DMS53 treated with DMSO at 0.1 percent for 48 hours (cell line): Measurements from ENCODE around the gene TTC7B.

Source experiments
- DNase-seq: peaks from one replicate; lab custom pipeline; 2025; ENCODE audit not compliant: unreplicated experiment; lab: John Stamatoyannopoulos, UW

The TTC7B gene

DNA sequence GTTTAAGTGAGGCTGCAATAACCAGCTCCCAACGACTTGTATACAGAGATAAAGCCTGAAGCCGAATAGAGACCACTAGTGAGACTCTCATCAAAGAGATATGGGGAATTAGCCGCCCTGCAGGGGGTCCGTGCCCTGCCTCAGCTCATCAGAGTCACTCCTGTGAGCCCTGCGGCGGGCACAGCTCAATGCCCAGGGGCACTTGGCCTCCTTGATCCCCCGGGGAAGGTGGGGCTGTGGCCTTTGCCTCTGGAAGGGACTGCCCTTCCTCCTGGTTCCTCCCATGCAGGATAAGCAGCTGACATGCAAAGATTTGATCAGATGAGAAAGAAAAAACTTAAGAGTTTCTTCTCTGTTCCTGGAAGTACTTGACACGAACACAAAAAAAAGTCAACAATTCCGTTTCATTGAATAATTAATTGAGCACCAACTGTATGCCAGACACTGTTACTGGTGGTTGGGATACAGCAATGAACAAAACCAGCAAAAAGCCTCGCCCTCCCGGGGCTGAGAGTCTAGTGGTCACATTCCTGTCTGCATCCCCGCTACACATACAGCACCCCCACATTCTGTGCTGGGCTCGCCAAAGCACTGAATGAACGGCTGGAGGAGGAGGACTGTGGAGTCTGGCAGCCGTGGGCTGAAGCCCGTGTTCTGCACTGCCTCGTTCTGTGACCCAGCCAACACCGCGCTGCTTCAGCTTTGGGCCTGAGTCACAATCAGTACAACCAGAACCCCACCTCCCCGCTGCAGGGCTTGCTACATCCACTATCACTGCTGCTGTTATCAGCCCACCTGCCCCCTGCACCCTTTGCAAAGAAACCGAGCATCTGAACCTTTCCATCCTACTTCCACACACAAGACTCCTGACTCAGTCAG is 10.3 kb downstream of the TTC7B start:
- no peak for DNase-seq

DNA sequence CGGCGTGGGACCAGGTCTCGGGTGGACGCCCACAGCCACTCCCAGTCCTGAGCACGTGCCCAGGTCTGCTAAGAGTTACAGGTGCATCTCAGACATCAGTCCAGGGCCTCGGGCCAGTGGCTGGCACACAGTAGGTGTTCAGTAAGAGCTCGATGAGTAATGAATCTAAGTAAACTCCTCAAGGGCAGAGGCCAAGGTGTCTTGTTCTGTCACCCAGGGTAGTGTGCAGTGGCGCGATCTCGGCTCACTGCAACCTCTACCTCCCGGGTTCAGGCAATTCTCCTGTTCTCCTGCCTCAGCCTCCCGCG is 11.2 kb downstream of the TTC7B start:
- no peak for DNase-seq

DNA sequence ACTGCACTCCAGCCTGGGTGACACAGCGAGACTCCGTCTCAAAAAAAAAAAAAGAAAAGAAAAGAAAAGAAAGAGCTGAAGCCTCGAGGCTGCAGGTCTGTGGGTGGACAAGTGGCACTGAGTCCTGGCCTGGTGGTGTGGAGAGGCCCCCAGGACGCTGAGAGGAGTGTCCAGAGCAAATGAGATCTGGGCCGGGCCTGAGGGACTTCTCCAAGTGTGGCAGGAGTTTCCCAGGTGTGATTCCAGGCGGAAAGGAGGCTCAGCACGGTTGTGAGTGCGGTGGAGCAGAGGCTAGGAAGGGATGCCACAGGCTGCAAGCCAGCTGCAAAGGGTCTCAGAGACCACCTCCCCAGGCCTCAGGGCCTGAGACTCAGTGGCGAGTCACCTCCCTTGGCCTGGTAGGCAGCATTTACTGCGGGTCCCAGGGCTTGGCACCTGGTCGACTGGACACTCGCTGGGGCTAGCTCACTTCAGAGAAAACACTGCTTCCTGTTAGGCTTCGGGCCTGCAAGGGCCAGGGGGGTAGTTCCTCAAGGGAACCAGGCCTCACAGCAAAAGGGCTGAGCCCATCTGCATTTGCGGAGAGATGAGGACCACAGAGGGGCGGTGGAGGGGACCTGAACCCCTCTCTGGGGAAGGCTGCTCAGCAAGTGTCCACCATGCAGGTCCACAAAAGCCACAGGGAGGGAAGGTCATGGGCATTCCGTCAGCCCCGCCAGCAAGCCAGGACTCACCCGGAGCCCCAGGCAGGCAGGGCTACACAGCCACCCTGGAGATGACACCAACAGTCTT is 11.7 kb downstream of the TTC7B start:
- DNase-seq: no peak

DNA sequence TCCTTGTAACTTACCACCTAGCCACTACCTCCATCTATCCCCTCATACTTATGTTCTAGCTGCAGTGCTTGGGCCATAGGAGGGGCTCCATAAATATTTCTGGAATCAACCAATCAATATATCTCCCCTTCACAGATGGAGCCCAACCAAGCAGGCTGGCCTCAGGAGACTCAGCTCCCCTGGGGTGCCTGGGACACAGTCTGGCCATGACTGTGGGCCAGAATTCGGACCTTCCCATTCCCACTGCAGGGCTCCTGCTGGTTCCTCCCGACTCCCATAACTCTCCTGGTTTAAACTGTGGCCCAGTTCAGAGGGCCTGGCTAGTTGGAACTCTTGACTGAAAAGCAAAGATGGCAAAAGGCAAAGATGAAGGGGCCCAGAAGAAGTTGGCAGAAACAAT is 13.0 kb downstream of the TTC7B start:
- DNase-seq: no peak

DNA sequence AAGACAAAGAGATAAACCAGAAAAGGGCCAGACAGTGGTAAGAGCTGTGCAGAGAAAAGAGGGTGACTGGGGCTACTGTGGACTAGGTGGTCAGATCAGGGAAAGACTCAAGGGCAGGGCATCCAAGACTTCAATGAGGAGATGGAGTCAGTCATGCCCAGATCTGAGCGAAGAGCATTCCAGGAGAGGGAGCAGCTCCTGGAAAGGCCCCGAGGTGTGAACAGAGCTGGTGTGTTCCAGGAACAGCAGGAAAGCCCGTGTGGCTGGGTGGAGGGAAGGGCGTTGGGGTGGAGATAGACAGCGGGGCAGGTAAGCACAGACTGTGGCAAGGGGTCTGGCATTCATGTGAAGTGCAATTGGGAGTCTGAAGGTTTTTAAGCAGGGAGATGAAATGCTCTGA is 16.8 kb downstream of the TTC7B start:
- no peak for DNase-seq

DNA sequence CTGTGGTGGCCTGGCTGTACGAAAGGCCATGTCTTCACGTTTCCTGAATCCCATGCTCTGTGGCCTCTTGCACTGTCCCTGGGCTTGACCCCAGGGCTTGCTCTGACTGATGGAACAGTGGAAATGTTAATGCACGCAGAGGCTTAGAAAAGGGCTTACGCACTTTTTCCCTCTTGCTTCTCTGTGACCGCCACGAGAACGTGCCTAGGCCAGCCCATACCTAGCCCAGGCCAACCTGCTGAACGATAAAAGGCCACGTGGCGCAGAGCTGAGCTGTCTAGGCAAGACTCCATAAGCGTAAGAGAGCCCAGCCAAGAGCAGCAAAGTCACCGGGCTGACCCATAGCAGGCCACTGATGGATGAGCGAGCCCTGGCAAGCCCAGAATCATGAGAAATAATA is 18.3 kb downstream of the TTC7B start:
- no peak for DNase-seq

DNA sequence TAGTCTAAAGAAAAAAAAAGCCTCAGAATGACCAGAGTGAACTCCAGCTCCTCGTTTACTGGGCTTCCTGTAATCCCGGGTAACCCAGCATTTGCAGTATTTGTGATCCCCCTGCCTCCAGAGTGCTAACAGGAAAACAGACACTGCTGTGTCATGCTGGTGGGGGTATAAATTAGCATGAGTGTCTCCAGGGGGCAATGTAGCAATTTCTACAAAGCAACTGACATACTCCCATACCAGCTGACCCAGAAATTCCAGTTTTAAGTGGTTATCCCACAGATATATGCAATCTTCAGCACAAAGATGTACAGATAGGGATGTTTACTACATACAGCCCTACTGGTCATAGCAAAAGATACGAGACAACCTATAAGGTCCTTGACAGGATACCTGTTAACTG is 18.8 kb downstream of the TTC7B start:
- no peak for DNase-seq

DNA sequence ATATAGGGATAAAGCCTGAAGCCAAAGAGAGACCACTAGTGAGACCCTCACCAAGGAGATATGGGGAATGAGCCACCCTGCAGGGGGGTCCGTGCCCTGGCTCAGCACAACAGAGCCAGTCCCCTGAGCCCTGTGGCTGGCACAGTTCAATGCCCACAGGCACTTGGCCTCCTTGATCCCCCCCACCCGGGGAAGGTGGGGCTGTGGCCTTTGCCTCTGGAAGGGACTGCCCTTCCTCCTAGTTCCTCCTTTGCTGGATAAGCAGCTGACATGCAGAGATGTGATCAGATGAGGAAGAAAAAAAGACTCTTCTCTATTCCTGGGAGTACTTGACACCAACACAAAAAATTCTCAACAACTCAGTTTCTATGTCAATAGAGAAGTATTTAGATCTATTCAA is 19.9 kb downstream of the TTC7B start:
- no peak for DNase-seq

DNA sequence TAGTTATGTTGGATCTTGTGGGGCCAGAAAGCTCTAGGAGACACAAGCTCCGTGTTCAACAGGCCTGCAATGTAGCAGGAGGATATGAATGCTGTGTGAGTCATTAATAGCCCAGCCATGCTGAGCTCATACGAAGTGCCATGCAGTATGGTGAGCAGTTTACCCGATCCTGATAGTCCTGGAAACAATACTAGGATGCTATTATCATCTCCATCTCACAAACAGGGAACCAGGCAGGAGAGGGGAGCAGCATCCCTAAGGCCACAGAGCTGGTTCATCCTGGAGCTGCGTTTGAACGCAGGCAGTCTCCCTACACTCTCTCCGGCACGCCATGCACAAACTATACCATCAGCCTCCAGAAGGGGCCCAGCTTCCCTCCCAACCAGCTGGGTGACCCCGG is 20.5 kb downstream of the TTC7B start:
- DNase-seq: no peak

DNA sequence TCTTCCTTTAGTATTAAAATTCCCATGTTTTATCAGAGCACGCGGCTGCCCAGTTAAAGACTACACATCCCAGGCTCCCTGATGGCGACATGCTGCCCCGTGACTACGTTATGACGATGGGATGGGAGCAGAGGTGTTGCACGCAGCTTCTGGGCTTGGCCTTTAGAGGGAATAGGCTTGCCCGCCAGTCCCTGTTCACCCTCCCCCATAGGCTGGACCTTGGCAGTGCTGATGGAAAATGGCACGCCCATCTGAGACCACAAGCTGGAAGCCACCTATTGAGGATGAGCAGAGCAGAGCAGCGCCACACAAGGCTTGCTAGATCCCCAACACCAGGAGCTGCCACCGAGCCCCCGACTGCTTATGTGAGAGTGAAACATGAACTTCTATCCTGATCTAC is 24.7 kb downstream of the TTC7B start:
- DNase-seq: no peak

DNA sequence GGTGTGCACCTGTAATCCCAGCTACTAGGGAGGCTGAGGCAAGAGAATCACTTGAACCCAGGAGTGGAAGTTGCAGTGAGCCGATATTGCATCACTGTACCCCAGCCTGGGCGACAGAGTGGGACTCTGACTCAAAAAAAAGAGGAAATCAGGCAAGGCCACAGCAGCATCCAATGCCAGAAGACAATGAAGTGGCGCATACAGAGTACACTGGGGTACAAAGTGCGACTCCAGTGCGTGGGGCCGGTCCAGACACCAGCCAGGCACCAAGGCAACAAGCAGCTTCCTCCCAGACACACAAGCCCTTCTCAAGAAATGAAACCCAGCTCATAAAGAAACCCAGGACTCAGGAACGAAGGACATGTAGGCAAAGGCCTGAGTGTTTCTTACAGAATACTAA is 28.2 kb downstream of the TTC7B start:
- no peak for DNase-seq

DNA sequence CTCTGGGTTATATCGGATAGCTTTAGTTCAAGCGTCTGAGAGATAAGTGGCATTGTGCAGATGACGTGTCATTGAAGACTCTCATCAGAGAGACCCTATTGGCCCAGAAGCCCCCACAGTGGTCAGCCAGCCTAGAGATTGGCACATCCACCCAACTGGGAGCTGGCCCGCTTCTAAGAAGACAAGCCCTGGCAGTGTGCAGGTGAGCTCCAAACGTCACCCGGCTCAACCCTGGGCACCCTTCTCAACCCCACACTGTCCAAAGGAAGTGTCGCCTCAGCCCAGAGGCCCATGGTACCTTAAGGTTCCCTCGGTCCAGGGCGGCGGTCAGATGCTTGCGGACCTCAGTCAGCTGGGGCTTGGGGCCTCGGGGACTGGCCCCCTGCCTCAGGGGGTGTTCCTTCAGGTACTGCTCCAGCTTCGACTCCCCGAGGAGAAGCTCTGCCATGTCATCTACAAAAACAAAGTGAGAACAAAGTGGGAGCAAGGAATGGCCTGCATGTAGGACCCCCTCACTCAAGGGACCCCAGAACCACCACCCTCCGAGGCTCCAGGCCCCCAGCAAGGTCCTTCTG is 30.3 kb downstream of the TTC7B start:
- DNase-seq: no peak

DNA sequence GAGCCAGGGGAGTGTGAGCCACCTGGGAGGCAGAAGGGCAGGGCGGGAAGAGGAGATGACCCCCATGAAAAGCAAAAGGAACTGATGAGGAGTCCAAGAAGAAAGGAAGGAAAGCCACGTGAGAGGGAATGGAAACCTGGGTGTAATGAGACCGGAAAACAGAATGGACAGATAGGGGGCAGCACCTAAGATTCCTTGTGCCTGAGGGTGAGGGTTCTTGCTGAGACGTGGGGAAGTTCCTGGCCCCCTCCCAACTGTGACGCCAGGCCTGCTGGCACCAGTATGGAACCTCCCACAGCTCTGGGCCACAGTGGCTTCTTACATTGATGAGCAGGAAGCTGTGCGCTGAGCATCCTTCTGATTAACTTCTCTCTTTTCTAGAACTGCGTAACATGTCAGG is 30.8 kb downstream of the TTC7B start:
- DNase-seq: no peak

DNA sequence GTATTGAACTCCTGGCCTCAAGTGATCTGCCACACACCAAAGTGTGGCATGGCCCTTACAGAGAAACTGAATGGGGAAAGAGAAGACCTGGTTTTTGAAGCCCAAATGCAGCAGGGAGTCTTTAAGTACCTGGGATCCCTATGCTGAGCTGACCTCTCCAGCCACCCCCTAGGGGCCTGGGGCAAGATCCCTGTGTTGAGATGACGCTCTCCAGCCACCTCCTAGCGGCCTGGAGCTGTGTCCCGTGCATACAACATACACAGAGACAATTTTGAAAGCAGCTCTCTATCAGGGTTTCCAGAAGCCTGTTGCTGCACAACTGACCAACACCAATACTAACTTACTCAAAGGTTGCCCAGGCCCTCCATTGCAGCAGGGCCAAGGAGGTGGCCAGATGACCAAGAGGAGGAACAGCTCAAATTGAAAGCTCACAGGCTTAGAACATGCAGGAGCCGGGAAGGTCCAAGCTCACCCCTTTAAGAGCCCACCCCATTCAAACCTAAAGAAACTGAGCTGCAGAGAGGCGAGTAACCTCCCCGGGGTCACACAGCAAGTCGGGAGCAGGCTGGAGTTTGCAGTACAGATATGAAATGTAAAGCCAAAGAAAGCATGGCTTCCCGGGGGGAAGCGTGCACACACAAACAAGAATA is 31.5 kb downstream of the TTC7B start:
- no peak for DNase-seq

DNA sequence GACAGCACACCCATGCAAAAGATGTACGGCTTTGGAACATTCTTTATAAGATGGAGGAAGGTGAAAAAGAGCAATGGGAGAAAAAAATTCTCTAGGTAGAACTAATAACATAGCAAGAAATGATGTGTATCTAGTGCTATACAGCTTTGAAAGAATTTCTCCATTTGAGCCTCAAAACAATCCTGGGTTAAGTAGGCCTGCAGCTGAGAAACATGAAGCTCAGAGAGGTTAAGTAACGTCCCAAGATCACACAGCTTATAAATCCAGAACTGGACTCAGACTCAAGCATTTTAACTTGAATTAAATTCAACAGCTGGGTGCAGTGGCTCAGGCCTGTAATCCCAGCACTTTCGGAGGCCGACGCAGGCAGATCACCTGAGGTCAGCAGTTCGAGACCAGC is 32.9 kb downstream of the TTC7B start:
- DNase-seq: no peak

DNA sequence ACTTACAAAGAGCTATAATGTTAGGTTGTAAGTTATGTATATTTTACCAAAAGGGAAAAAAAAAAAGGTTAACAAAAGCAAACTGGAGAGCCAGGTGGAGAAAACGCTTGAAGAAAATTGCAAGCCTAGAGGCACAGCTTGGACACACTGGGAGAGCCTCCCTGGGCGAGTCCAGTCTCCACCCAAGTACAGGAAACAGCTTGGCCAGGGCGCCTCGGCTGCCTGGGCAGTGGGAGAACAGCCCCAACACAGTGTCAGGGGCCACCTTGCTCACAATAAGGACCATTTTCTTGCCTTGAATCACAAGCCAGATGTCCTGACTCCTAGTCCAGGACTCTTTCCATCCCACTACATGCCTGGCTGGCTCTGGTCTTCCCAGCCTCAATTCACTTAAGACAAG is 33.3 kb downstream of the TTC7B start:
- no peak for DNase-seq

DNA sequence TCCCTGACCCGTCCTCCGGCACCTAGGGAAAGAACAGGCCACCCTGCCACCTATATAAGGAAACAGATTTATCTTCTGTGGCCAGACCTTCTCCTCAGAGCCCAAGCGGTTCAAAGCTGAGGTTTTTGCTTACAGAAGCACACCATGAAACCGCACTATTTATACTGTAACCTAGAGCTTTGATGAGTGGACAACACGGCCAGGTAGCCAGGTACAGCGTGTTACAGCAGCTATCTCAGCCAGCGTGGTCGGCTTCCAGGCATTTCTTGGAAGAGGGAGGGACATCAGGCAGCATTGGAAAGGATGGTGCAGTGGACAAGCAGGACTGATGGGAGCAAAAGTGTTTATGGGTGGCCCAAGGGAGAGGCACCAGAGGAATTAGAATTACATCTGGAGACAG is 34.4 kb downstream of the TTC7B start:
- DNase-seq: no peak

DNA sequence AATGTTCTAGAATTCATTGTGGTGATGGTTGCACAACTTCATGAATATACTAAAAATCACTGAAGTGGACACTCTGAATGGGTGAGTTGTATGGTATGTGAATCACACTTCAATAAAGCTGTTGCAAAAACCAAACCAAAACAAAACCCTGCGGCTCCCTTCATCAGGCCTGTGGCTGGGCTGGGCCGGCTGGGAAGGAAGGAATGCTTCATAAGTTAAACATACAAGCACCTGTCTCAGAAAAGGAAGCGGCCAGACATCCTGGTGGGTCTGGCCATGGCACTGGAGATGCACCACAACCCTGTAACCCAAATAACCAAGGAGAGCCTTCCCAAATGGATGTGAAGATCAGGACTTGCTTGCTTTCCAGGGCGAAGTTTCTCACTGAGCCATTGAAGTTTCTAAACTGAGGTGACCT is 34.9 kb downstream of the TTC7B start:
- no peak for DNase-seq

DNA sequence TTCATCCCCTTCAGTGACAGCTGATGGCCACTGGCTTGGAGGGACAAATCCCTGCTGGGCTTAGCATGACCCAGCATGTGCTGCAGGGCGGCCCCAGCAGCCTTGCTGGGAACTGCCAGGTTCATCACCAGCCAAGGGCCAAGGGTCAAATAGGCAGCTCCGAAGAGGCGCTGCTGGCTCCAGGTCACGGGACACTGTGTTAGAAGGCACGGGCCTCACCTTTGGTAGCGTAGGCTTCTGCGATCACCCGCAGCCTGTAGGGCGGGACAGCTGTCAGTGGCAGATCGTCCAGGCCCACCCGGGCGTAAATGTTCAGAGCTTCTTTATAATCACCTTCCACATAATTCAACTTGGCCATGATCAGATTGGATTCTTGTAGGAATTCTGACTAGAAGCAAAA is 35.7 kb downstream of the TTC7B start:
- no peak for DNase-seq

DNA sequence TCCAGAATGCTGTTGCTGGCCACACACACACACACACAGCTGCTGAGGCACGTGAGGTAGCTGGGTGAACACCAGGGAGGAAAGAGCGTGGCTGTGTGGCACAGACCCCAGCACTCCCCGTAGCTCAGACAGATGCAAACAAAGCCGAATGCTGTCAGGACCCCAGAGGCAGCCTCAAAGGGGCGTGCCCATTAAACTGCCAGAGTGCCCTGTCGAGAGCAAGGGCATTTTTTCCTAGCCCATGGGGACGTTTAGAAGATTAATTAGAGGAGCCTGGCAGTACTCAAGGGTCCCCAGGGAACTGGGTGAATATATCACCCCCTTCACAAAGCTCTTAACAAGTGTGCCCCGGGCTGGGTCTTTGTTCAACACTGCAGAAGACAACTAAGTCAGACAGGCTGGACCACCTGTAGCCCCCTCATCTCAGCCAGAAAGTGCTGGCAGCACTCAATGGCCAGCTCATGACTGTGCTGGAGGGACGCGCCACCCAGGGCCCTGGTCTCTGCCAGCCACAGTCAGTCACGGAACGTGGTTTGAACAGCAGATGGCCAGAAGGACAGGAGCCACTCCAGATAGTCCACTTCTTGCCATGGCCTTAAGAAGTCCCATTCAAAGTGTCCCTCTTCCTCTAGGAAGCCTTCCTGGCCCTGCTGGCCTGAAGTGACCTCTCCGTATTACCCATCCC is 37.5 kb downstream of the TTC7B start:
- no peak for DNase-seq

DNA sequence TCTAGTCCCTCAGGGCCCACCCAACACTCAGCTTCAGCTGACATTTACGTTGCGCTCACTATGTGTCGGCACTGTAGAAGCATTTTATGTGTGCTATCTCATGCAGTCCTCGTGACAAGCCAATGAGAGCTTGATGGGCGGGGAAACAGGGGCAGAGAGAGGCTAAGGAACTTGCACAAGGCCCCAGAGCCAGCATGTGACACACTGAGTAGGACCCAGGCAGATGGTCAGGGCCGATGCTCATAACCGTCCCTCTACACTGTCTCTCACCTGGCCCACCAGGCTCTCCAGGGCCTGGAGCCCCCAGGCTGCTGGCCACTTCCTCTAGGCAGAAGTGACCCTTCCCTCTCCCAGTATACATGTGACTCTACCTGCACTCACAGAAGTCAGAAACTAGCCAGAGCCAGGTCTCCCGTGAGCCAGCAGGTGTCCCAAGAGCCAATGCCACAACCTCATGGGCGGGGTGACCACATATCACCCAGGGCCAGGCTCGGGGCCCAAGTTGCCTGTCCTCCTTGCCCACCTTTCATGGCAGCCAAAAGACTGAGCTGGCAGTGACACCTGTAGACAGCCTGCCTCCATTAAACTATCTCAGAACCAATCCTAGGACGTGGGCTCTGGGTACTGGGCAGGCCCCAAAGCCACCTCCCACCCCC is 38.3 kb downstream of the TTC7B start:
- DNase-seq: no peak
